NCI-H1930 (cell line): ENCODE data around the gene GRK5.

ENCODE experiments used
- DNase-seq, 2 experiments: peaks; one replicate each; lab custom pipeline; 2025; lab: John Stamatoyannopoulos, UW

GRK5 gene

DNA sequence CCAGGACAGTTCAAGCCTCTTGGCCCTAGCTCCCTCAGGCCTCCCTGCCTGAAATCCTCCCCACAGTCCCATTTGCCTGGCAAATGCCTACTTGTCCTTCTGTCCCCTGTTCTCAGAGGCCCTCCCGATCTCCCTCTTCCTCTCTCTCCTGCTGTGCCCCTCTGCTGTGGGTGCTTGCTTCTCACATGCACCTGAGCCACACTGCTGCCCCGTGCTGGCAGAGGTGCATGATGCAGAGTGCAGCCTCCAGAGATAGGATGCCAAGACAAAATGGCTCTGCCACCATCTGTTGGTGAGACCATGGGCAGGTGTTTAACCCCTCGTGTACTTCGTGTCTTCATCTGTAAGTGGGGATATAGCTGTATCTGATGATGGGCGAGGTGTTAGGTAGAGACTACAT lies 176.8 kb downstream of the GRK5 start:
- DNase-seq = no peak

DNA sequence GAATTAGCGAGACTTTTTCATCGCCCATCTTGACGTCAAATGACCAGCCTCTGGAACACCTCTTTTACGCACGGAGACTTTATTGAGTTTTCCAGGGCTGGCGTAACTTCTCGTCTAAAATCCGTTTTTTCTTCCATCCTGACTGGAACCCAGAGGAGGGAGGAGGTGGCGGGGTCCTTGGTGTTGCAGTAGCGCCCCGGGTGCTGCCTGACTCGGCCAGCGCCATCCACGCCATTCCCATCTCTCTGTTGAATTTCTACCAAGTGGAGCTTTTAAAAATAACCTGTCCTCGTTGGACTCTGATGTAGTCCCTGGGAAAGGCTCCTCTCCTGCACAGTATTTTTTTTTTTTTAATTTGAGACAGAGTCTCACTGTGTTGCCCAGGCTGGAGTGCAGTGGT lies 179.3 kb downstream of the GRK5 start:
- no peak for DNase-seq

DNA sequence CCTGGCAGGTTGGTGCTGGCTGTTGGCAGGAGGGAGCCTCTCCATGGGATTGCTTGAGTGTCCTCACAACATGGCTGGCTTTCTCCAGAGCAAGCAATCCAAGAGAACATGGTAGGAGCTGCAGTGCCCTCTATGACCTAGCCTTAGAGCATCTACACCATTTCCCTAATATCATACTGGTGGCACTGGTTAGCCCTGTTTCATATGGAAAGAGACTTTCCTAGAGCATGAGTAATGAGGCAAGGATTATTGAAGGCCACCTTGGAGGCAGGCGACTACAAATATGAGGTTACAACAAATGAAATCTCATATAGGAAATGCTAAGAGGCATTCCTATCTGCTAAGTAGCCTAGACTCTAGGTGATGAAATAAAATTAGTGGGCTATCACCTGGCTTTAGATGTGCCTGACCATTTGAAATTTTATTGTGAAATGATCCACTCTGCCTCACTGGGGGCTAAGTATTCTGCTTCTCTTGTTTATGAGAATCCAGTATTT lies 181.5 kb downstream of the GRK5 start:
- no peak for DNase-seq

DNA sequence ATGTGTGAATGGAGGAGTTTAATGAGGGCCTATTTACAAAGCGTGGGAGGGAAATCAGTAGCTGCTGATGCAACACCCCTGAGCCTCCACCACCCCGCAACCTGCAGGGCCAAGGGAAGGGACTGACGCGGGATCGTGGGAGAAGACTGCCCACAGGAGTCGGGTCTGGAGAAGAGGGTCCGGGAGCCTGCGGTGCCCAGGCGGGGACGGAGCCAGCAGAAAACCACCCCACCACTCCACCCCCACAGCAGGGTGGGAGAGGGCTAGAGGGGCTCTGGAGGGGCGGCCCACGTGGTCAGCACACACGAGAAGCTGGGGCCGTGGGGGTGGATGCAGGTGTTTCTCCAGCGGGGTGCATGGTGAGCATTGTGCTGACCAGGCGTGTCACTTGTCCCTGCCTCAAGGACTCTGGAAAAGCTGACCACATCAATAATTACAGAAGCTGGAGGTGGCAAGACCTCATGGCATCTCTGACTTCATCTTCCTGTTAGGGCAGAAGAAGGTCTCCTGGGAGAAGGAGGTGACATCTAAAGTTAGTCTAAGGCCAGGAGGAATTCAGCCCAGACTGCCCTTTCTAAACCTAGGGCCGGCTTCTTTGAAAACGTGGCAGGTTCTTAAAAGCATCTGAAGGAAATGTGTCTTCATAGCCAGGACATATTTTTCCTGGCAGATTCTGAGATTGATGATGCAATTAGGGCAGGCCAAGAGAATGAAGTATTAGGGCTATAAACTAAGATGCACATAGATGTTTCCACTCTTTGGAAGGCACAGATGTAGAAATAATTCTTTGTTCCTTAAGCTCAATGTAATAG lies 184.3 kb downstream of the GRK5 start:
- no peak for DNase-seq

DNA sequence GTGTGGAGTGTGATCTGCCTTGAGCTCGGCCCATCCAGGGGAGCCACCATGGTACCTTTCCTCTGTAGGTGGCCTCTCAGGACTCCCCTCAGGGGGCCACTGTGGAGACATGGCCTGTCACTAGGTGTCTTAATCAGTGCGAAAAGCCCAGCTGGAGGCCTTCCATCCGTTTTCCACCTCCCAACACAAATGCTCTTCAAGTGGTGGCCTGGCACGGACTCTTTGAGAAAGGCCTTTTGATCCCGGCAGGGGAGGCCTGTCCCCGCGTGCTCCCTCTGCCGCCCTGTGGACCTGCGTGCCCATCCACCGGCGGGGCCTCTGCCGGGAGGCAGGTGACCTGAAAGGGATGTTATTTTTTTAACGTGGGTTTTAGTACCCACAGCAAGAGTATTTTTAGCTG lies 185.6 kb downstream of the GRK5 start:
- DNase-seq = no peak

DNA sequence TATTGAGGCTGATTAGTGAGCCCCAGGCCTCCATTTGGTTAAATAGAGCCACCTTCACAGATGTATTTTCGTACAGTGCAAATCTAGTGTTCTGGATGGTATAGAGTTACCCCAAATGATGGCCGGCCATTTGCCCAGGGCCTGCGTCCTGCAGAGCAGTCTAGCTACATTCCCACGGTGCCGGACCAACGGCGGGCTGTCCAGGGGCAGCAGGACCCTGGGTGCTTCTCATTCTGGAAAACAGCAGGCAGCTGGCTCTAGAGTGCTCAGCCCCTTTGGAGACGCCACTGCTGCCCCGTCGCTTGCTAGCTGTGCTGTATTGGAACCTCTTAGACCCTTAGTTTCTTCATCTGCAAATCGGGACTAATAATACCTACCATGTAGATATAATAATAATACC lies 186.1 kb downstream of the GRK5 start:
- no peak for DNase-seq

DNA sequence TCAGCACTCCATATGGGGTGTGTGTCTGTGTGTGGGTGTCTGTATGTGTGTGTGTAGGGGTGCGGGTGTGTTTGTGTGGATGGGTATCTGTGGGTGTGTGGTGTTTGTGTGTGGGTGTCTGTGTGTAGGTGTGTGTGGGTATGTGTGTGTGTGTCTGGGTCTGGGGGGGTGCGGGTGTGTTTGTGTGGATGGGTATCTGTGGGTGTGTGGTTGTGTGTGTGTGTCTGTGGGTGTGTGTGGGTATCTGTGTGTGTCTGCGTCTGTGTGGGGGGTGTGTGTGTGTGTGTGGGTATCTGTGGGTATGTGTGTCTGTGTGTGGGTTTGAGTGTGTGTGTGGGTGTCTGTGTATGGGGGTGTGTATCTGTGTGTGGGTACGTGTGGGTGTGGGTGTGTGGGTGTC lies 186.5 kb downstream of the GRK5 start:
- DNase-seq = no peak

DNA sequence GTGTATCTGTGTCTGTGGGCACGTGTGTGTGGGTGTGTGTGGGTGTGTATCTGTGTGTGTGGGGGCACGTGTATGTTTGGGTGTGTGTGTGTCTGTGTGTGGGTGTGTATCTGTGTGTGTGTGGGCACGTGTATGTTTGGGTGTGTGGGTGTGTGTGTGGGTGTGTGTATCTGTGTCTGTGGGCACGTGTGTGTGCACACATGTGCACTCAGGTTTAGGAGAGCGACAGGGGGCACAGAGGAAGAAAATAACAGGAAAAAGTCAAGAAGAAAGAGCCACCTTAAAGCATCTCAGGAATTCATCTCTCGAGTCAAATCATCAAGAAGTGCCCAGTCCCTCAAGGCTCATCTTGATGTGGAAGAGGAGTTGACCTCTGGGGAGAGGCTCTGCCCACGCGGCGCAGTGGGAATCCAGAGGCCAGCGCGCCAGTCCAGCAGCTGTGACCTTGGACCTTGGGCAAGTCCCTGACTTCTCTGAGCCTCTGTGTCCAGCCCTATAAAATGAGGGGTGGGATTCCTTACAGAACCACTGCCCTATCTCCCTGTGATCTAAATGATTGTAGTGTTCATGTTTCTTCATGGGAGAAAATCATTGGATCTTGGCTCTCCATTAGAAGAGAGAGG lies 187.4 kb downstream of the GRK5 start:
- no peak for DNase-seq

DNA sequence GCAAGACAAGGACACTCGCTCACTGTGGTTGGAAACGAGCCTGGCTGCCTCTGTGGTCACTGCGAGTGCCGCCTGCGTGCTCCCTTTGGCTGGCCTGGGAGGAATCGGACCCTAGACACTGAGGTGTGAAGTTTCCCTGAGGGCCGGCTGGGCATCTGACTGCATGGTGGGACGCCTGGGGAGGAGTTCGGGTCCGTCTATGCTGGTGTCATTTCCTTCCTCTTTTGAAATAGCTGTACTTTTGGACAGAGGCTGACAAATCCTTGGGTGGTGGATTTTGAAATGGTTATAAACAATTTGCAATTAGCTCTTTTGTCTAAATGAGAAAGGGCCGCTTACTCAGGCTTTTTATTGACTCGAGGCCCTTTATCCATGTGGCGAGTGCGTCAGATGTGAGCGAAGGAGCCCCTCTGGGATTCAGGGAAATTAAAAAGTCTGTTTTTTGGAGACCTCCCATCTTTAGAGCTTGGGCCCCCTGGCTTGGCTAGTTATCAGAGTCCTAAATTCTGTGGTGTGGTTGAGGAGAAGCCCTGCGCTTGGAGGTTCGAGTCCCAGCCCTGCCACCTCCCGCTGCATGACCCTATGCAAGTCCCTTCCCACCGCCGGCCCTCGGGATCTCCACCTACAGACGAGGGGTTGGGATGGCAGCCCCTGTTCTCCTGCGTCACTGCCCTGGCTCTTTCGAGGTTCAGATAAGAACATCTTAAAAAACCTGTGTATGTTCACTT lies 188.1 kb downstream of the GRK5 start:
- DNase-seq = no peak

DNA sequence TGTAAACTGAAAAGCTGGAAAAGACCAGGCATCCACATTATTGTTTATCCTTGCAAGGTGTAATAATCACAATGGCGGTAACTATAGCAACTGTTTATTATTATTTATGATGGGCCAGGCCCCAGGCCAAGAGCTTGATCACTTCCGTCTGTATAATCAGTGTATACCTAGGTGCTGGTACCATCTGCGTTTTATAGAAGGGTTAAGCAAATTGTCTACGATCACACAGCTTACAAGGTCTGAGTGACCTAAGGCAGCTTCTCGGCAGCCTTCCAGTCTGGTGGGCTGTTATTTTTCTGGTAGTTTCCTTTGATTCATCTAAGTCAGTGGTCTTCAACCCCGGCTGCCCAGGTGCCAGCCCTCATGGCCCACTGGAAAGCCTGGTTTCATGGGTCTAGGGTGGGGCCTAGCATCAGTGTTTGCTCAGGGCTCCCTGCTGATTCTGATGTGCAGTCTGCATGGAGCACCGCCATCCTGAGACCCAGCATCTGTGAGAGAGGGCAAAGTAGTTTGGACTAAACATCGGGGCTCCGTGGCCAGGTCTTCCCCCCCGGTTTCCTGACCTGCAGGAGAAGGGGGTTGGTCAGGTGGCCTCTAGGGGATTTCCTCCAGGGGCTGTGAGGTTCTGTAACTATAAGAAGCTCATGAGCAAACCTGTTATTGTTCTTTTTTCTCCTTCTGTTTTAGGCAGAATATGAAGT lies 188.8 kb downstream of the GRK5 start:
- DNase-seq = no peak

DNA sequence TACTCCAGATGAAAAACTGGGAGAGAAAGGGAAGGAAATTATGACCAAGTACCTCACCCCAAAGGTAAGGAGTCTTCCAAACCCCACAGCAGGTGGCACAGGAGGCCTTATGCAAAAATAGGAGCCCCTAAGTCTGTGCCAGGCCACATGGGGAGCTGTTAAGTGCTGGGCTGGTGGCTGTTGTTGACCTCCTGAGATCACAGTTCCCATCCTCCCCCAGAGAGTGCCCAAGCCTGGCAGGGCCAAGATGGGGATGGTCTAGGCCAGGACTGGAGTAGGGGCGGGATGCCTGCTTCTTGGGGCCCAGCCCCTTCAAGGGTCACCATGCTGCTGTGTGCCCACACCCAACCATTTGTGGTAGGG lies 189.3 kb downstream of the GRK5 start:
- DNase-seq = no peak

DNA sequence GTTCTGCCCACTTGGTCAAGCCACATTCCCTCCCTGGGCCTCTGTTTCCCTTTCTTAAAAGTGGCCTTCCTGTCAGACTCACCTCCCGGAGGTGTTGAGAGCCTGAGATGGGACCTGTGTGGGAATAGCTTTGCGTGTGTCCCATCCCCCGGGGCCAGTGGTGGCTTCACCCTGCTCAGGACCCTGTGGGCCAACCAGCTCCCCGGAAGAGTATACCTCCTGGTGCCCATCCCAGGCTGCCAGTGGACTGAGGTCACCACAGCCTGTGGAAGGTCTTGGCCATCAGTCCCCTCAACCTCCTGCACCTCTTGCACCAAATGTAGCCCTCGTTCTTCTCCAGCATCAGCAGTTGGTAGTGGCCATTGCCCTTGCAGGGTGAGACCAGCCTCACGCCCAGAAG lies 190.0 kb downstream of the GRK5 start:
- no peak for DNase-seq

DNA sequence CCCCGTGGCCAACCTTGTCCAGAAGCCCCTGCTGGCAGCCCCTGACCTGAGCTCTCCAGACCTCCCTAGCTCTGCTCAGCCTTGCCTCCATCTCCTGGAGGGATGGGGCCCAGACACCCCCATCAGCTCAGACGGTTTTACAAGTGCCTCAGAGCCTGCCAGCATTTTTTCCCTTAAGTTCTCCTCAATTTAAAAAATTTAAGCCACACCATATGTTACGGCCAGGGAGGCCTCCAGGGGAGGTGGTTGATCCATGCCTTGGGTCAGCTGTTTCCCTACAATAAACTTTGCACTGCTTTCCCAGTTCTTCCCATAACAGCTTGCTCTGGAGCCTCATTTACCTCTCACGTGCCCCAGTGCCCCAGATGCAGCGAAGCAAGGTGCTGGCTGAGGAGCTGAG lies 191.6 kb downstream of the GRK5 start:
- DNase-seq = no peak

DNA sequence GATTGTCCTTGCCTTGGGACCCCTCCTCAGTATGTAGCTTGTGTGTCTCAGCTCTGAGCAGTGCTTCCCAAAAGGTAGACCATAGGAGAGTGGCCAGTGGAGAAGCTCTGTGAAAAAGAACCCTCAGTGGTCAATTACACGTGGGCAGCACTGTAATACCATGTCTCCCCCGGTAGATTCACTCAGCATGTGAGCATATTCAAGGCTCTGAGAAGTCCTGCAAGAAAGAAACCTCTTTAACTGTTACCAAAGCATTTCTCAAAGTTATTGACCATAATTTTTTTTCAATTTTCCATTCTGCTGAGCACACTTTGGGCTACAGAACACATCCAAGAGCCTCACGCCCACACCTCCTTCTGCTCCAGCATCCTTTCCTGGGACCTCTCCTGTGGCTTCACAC lies 192.1 kb downstream of the GRK5 start:
- DNase-seq = no peak

DNA sequence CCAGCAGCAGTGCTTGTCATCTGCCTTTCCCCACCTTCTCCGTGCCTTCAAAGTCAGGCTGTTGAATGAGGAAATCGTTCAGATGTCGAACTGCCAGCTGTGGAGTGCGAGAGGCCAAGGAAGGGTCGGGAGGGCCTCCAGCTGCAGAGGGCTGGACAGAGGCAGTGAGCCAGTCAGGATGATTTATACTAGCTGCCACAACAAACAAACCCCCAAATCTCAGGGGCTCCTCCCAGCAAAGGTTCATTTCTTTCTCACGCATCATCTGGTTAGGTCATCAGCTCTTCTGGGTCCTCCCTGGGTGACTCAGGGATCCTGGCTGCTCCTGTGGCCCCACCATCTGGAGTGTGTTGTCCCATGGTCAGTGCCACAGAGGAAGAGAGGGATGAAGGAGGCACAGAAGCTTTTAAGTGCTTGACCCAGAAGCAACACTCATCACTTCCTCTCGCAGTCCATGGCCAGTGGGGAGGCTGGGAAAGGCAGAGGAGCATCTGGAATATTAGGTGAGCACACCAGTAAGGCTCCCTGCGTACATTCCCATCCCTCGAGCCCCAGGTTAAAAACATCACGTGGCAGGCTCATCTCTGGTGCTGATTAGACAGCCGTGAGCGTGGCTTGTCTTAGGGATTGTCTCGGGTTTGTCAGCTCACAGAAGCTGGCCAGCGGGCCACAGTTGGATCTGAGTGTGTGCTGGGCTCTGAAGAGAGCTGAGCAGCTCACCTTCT lies 194.5 kb downstream of the GRK5 start:
- DNase-seq = no peak

DNA sequence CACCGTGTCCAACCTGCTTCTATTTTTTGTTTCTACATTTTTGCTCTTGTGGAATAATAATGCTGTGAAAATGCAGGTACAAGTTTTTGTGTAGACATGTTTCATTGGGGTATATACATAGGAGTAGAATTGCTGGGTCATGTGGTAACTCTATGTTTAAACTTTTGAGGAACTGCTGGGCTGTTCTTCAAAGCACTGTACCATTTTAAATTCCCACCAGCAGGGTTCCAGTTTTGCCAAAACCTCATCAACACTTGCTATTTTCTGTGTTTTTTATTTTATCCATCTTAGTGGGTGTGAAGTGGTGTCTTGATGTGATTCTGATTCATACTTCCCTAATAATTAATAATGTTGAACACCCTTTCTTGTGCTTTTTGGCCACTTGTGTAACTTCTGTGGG lies 196.6 kb downstream of the GRK5 start:
- no peak for DNase-seq

DNA sequence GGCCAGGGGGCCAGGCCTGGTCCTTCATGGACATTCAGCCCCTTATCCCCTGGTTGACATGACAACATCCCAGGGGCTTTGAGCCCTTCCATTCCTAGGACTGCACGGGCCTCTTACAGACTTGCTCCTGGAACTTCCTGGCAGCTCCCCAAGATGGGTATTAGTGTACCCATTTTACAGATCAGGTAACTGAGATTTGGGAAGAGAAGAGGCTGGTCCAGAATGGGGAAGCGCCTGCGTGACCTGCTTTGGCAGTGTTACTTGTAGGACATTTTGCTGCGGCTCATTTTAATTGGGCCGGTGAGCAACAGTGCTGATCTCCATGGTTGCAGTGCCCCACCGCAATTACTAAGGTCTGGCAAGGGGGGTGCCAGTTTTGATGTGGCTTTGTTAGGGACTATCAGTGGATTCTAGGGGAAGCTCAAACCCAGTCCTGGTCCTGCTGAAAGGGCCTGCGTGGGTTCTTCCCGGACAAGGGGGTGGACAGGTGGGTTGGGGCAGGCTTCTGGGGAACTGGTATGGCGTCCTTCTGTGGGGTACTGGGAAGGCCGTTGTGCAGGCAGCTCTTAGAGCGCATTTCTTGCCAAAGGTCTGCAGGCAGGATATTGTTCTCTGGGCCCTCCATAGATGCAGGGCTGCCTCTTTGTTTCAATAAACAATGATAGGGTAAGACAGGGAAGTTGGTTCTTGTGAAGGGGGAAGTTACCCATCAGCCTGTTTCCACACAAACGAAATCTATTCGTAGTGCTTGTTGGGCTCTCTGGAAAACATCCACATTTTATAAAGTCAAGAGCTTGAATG lies 197.5 kb downstream of the GRK5 start:
- DNase-seq = no peak

DNA sequence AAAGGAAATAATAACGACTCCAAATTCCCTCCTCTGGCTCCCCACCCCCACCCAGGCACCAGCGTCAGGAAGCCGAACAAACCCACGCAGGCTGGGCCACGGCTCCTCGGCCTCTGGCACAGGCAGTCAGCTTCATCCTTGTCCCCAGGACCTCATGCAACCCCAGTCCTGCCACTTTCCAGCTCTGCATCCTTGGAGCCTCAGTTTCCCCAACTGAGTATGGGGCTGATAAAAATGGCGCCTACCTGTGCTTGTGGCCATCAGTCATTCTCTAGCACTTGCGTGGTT lies 198.1 kb downstream of the GRK5 start:
- no peak for DNase-seq

DNA sequence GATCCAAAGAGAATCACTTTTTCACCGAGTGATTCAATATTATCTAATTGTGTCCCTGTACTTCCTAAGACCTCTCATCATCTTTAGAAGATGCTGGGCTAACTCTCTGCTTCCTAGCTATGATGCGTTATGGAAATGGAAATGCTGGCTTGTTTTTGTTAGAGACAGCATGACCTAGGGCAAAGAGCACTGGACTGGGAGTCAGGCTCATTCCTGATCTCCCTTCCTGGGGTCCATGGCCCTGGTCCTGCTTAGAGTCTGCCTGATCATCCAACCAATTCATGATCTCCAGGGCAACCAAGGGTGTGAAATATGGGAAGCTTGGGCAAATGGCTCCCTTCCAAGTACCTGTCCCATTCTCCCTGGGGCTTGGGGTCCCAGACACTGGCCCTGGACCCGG lies 198.8 kb downstream of the GRK5 start:
- no peak for DNase-seq

DNA sequence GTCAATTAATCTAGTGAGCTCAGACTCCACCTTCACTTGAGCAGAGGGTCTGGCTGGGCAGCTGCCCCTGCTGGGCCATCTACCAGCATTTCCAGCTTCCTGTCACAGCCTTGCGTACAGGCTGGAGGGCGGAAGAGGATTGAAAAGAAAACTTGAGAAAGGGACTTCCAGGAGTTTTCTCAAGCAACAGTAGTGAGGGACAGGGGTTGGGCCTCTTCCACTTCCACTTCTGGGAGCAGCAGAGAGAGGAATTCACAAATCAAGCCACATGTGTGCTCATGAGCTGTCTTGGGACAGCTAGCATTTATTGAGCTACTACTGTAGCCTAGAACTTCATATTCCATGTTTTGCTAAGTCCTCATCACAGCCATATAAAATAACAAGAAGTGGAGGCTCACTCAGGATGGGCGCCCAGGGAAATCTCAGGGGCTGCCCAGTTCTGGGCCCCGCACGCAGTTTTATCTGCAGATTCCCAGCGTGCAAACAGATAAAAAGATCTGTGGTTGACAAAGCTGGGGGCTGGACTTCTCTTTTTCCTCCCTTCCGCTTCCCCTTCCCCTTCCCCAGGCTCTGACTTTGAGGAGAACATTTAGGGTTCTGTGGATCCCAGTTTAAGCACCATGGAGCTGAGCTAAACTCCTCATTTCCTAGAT lies 199.4 kb downstream of the GRK5 start:
- no peak for DNase-seq
